ENCODE data around the gene SDHC. TPM values are rescaled to one million over a fixed set of nuclear protein-coding genes. Genes with fewer than 3 reads are reported as not detected.

SDHC gene
- total and polyA plus RNA-seq, 2 of the 8 experiments (the other 6 are each of a cell fraction or from before 2014, with no cell fraction given) = 224 to 305 TPM

DNA sequence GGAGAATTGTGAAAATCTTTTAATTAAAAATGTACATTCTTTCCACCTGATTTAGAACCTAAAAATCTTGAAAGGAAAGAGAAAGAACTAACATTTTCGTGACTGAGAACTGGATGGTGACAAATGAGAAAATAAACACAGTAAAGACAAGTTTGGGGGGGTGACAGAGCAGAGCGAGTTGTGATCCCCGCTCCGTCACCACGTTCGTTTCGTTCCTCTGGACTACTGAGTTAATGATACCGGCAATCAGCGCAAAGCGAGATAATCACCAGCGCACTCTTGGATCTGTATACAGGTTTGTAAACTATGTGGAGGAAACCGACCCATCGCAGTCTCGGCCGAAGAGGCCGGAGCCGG is 84.7 kb downstream of the SDHC start:
- WGBS, 2 experiments (ENCODE audit: extremely low coverage in 1 of 2, insufficient coverage in 1 of 2, insufficient read length in 1 of 2, insufficient replicate concordance in 2 of 2, low coverage in 1 of 2, low lambda C conversion rate in 2 of 2, missing lambda C conversion rate in 1 of 2) = 36% methylated on average over 17 of the region's 17 CpGs; no CpG with 5 or more reads in 1 of the 2 experiments
- H3K36me3 ChIP-seq (ENCODE audit: control insufficient read depth in 2 of 4, insufficient read depth in 4 of 4, low read length in 3 of 4) = no peaks in the 10 kb centered on the region
- no peak overlapping the region for H2BK20ac ChIP-seq (ENCODE audit: low read length)
- POLR2A ChIA-PET (ENCODE audit: partially characterized antibody) = interaction anchor here (0.8 kb wide), 1 partner anchor 9 kb away, joined by 3 read pairs; no protein-coding TSS in a partner anchor
- DNase-seq (ENCODE audit: low read depth in 1 of 2, low spot score in 2 of 2) (no peak), FAIRE-seq (no peak)
- H2AFZ ChIP-seq (ENCODE audit: low read length) = peak overlapping the region; percentile 88
- no peak overlapping the region; the same call in 1 of the 2 replicates for H2BK12ac ChIP-seq (ENCODE audit: low read depth, low read length)
- H3K4ac ChIP-seq (replicated peaks; ENCODE audit: insufficient read length, low read depth, low read length) = no peak overlapping the region
- H3K79me1 ChIP-seq (ENCODE audit: low read depth, low read length) = no peaks in the 10 kb centered on the region
- H3K4me3 ChIP-seq (ENCODE audit: extremely low read depth in 1 of 4, insufficient read depth in 2 of 4, low read depth in 3 of 4, low read length in 4 of 4) = peak overlapping the region; percentile 76 to 97 (median 90)
- H3K9ac ChIP-seq (replicated peaks in 1 of 4; ENCODE audit: extremely low read depth in 1 of 4, low read depth in 3 of 4, low read length in 3 of 4) = peak overlapping the region in 3 of 4 experiments; percentile 68 to 75 (median 74); a peak in 6 of 7 replicates
- no peaks in the 10 kb centered on the region for H3K9me3 ChIP-seq (ENCODE audit: insufficient read depth in 2 of 2, low read depth in 1 of 2, low read length in 1 of 2)
- no peaks in the 10 kb centered on the region for H3K27me3 ChIP-seq (replicated peaks in 1 of 4; ENCODE audit: control insufficient read depth in 3 of 4, extremely low read depth in 1 of 4, insufficient read depth in 3 of 4, low read length in 3 of 4)
- CTCF ChIA-PET (ENCODE audit: partially characterized antibody) = interaction anchor here (1.1 kb wide), 1 partner anchor 41 kb away, joined by 3 read pairs; no protein-coding TSS in a partner anchor
- peak overlapping the region; percentile 1 for H4K5ac ChIP-seq (ENCODE audit: insufficient read length, low read depth, low read length)
- no peaks in the 10 kb centered on the region for H3K79me2 ChIP-seq (ENCODE audit: control insufficient read depth in 1 of 2, insufficient read depth in 2 of 2, low read length in 2 of 2)
- H3K14ac ChIP-seq (ENCODE audit: insufficient read length) = no peak overlapping the region
- H4K8ac ChIP-seq (ENCODE audit: extremely low read depth, insufficient read depth, low read length) = peak overlapping the region; percentile 95; the same call in 1 of the 2 replicates
- H4K20me1 ChIP-seq (replicated peaks in 1 of 2; ENCODE audit: control insufficient read depth in 1 of 2, insufficient read depth in 2 of 2, low read length in 2 of 2) = no peaks in the 10 kb centered on the region
- H3K4me2 ChIP-seq (ENCODE audit: insufficient read depth in 1 of 2, low read depth in 2 of 2, low read length in 2 of 2) = peak overlapping the region; percentile 66 to 75
- H3K18ac ChIP-seq (ENCODE audit: extremely low read depth, low read length) = peak overlapping the region; percentile 72
- H3K23ac ChIP-seq (ENCODE audit: insufficient read length) = no peak overlapping the region
- peak overlapping the region; percentile 73 for H2BK5ac ChIP-seq (ENCODE audit: low read depth, low read length)
- TF ChIP-seq TEAD4 (IDR thresholded peaks at IDR 0.05; ENCODE audit: low read depth, low read length) = no peak
- TF ChIP-seq, protein P1, sequence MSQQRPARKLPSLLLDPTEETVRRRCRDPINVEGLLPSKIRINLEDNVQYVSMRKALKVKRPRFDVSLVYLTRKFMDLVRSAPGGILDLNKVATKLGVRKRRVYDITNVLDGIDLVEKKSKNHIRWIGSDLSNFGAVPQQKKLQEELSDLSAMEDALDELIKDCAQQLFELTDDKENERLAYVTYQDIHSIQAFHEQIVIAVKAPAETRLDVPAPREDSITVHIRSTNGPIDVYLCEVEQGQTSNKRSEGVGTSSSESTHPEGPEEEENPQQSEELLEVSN (IDR thresholded peaks at IDR 0.05) = no peak
- no peak for TF ChIP-seq KDM4A (IDR thresholded peaks at IDR 0.05; ENCODE audit: low read depth, low read length, severe bottlenecking)
- TF ChIP-seq TBP (IDR thresholded peaks at IDR 0.05; ENCODE audit: low read depth, low read length) = no peak
- TF ChIP-seq POLR2A (IDR thresholded peaks at IDR 0.05; ENCODE audit: control extremely low read depth in 1 of 2, low read depth in 2 of 2, low read length in 2 of 2) = no peak
- TF ChIP-seq CBX5 (IDR thresholded peaks at IDR 0.05; ENCODE audit: low read depth, low read length) = no peak
- peak; percentile 59 for TF ChIP-seq PHF8 (conservative IDR thresholded peaks at IDR 0.05; ENCODE audit: low read depth, low read length)
- H3K23me2 ChIP-seq (ENCODE audit: low read depth, low read length) = no peaks in the 10 kb centered on the region; the same call in 1 of the 2 replicates
- peaks cover 0 to 2% (median under 1%) of the 10 kb centered on the region in 4 experiments; a peak in 3 of 7 replicates for H3K4me1 ChIP-seq (replicated peaks in 1 of 4; ENCODE audit: control insufficient read depth in 3 of 4, insufficient read depth in 4 of 4, low read length in 3 of 4)
- H2BK15ac ChIP-seq (ENCODE audit: low read length) = 0 out of 2 replicates have a peak overlapping the region, but pooled peaks have one; percentile 67
- no peak overlapping the region for H2AK5ac ChIP-seq (ENCODE audit: low read depth, low read length)
- peak overlapping the region; percentile 65; the same call in 1 of the 2 replicates for H3K27ac ChIP-seq (ENCODE audit: low read depth, low read length)
- no peak overlapping the region for H4K91ac ChIP-seq (replicated peaks; ENCODE audit: insufficient read length, low read length)
- no peak overlapping the region for H3K56ac ChIP-seq (replicated peaks; ENCODE audit: insufficient read length, low read depth, low read length)
- H2BK120ac ChIP-seq (replicated peaks; ENCODE audit: low read depth, low read length) = no peak overlapping the region

All from H1 (cell line).